H1 (cell line): ENCODE data around the gene SNRPA1. TPM values are rescaled to one million over a fixed set of nuclear protein-coding genes. Genes with fewer than 3 reads are reported as not detected.
A peak's percentile ranks its signal among the peaks of the same experiment; 100 is the strongest.

Experiments
- CTCF ChIA-PET: fragments of 300-600 bp; sonication (Branson Sonifier 250); formaldehyde crosslinking; loops from one replicate; lab custom pipeline; 2021; ENCODE audit not compliant: partially characterized antibody; lab: Charles Lee
- POLR2A ChIA-PET: fragments of 300-600 bp; sonication (Branson Sonifier 250); formaldehyde crosslinking; loops from one replicate; lab custom pipeline; 2021; ENCODE audit warnings: inconsistent platforms; ENCODE audit not compliant: partially characterized antibody; lab: Charles Lee
- DNase-seq, 2 experiments: peaks; one replicate each; pipeline versions ENCODE4 v3.0.0 to v3.0.0-alpha.2; 2010 to 2022; ENCODE audit warnings: low spot score in 2 of 2, low read depth in 1 of 2, mixed read lengths in 1 of 2
- FAIRE-seq: peaks from 2 replicates; lab custom pipeline; 2011; peaks lifted over from hg19 to GRCh38; lab: Jason Lieb, UNC
- H2AFZ ChIP-seq: 2 replicates; pipeline ENCODE4 v1.8.1; 2012; ENCODE audit warnings: low read length, inconsistent platforms
- H2AK5ac ChIP-seq: 2 replicates; pipeline ENCODE4 v1.6.1; 2013; ENCODE audit warnings: low read depth, low read length
- H2BK120ac ChIP-seq: replicated peaks from 2 replicates; pipeline ENCODE3; 2013; ENCODE audit warnings: low read depth, low read length, inconsistent platforms
- H2BK12ac ChIP-seq: 2 replicates; pipeline ENCODE4 v1.6.1; 2013; ENCODE audit warnings: low read depth, low read length
- H2BK15ac ChIP-seq: 2 replicates; pipeline ENCODE4 v1.6.1; 2013; ENCODE audit warnings: low read length
- H2BK20ac ChIP-seq: 2 replicates; pipeline ENCODE4 v1.6.1; 2013; ENCODE audit warnings: low read length
- H2BK5ac ChIP-seq: 2 replicates; pipeline ENCODE4 v1.6.1; 2013; ENCODE audit warnings: low read depth, low read length
- H3K14ac ChIP-seq: 2 replicates; pipeline ENCODE4 v1.6.1; 2013; ENCODE audit warnings: inconsistent platforms; ENCODE audit not compliant: insufficient read length
- H3K18ac ChIP-seq: 2 replicates; pipeline ENCODE4 v1.6.1; 2013; ENCODE audit warnings: low read length; ENCODE audit errors: extremely low read depth
- H3K23ac ChIP-seq: 2 replicates; pipeline ENCODE4 v1.6.1; 2013; ENCODE audit warnings: inconsistent platforms; ENCODE audit not compliant: insufficient read length
- H3K23me2 ChIP-seq: 2 replicates; pipeline ENCODE4 v1.6.1; 2013; ENCODE audit warnings: low read depth, low read length
- H3K27ac ChIP-seq: 2 replicates; pipeline ENCODE4 v1.6.1; 2011; ENCODE audit warnings: low read depth, low read length, inconsistent platforms
- H3K27me3 ChIP-seq, 4 experiments: replicated peaks in 1 of 4; 1 replicate in 1 of 4; 2 replicates in 3 of 4; pipeline versions ENCODE4 v1.6.1 to v1.8.1; 2011 to 2013; ENCODE audit warnings: low read length in 3 of 4, mild to moderate bottlenecking in 3 of 4, inconsistent platforms in 2 of 4, mixed read lengths in 2 of 4, moderate library complexity in 1 of 4; ENCODE audit not compliant: control insufficient read depth in 3 of 4, insufficient read depth in 3 of 4; ENCODE audit errors: extremely low read depth in 1 of 4
- H3K36me3 ChIP-seq, 4 experiments: 2 replicates each; pipeline versions ENCODE4 v1.6.1 to v1.8.1; 2011 to 2013; ENCODE audit warnings: mild to moderate bottlenecking in 4 of 4, low read length in 3 of 4, moderate library complexity in 2 of 4, control low read depth in 1 of 4, inconsistent platforms in 1 of 4; ENCODE audit not compliant: insufficient read depth in 4 of 4, control insufficient read depth in 2 of 4
- H3K4ac ChIP-seq: replicated peaks from 2 replicates; pipeline ENCODE3; 2013; ENCODE audit warnings: low read length, low read depth, mixed read lengths, inconsistent platforms; ENCODE audit not compliant: insufficient read length
- H3K4me1 ChIP-seq, 4 experiments: replicated peaks in 1 of 4; 1 replicate in 1 of 4; 2 replicates in 3 of 4; pipeline versions ENCODE4 v1.6.1 to v1.8.1; 2011 to 2013; ENCODE audit warnings: low read length in 3 of 4, inconsistent platforms in 2 of 4, mixed read lengths in 1 of 4; ENCODE audit not compliant: insufficient read depth in 4 of 4, control insufficient read depth in 3 of 4
- H3K4me2 ChIP-seq, 2 experiments: 2 replicates each; pipeline versions ENCODE4 v1.6.1 to v1.8.1; 2011 to 2013; ENCODE audit warnings: low read depth in 2 of 2, low read length in 2 of 2, control low read depth in 1 of 2, inconsistent platforms in 1 of 2, mild to moderate bottlenecking in 1 of 2; ENCODE audit not compliant: insufficient read depth in 1 of 2
- H3K4me3 ChIP-seq, 4 experiments: fragments of 200-600, 300-600 bp in 1 of 4; sonication (generic), shearing (Covaris generic), sonication (Bioruptor Twin) in 1 of 4; 2 replicates each; pipeline versions ENCODE4 v1.5.1 to v1.8.1; 2011 to 2016; ENCODE audit warnings: low read length in 4 of 4, low read depth in 3 of 4, control low read depth in 2 of 4, inconsistent platforms in 2 of 4, mild to moderate bottlenecking in 2 of 4, mixed read lengths in 1 of 4, moderate library complexity in 1 of 4; ENCODE audit not compliant: insufficient read depth in 2 of 4; ENCODE audit errors: extremely low read depth in 1 of 4
- H3K56ac ChIP-seq: replicated peaks from 2 replicates; pipeline ENCODE3; 2013; ENCODE audit warnings: low read depth, mild to moderate bottlenecking, mixed read lengths, low read length, inconsistent platforms; ENCODE audit not compliant: insufficient read length
- H3K79me1 ChIP-seq: 2 replicates; pipeline ENCODE4 v1.6.1; 2013; ENCODE audit warnings: low read depth, low read length, control low read depth
- H3K79me2 ChIP-seq, 2 experiments: 2 replicates each; pipeline versions ENCODE4 v1.6.1 to v1.8.1; 2012 to 2013; ENCODE audit warnings: low read length in 2 of 2, mild to moderate bottlenecking in 2 of 2, inconsistent platforms in 1 of 2; ENCODE audit not compliant: insufficient read depth in 2 of 2, control insufficient read depth in 1 of 2
- H3K9ac ChIP-seq, 4 experiments: replicated peaks in 1 of 4; 1 replicate in 1 of 4; 2 replicates in 3 of 4; pipeline versions ENCODE4 v1.6.1 to v1.8.1; 2011 to 2013; ENCODE audit warnings: low read depth in 3 of 4, low read length in 3 of 4, control low read depth in 2 of 4, mild to moderate bottlenecking in 2 of 4, moderate library complexity in 2 of 4, inconsistent platforms in 1 of 4; ENCODE audit errors: extremely low read depth in 1 of 4
- H3K9me3 ChIP-seq, 2 experiments: 2 replicates each; pipeline versions ENCODE4 v1.6.1 to v1.8.1; 2012 to 2013; ENCODE audit warnings: mild to moderate bottlenecking in 2 of 2, moderate library complexity in 2 of 2, control low read depth in 1 of 2, inconsistent platforms in 1 of 2, low read depth in 1 of 2, low read length in 1 of 2, mixed read lengths in 1 of 2; ENCODE audit not compliant: insufficient read depth in 2 of 2
- H4K20me1 ChIP-seq, 2 experiments: replicated peaks in 1 of 2; 2 replicates each; pipeline versions ENCODE3 to v1.8.1; 2011 to 2013; ENCODE audit warnings: inconsistent platforms in 2 of 2, low read length in 2 of 2, mild to moderate bottlenecking in 1 of 2; ENCODE audit not compliant: insufficient read depth in 2 of 2, control insufficient read depth in 1 of 2
- H4K5ac ChIP-seq: 2 replicates; pipeline ENCODE4 v1.6.1; 2013; ENCODE audit warnings: low read length, low read depth, mixed read lengths, inconsistent platforms; ENCODE audit not compliant: insufficient read length
- H4K8ac ChIP-seq: 2 replicates; pipeline ENCODE4 v1.8.0; 2013; ENCODE audit warnings: mild to moderate bottlenecking, moderate library complexity, low read length, inconsistent platforms; ENCODE audit not compliant: insufficient read depth; ENCODE audit errors: extremely low read depth
- H4K91ac ChIP-seq: replicated peaks from 2 replicates; pipeline ENCODE3; 2013; ENCODE audit warnings: low read length, mixed read lengths, inconsistent platforms; ENCODE audit not compliant: insufficient read length
- GABPA ChIP-seq: IDR thresholded peaks from 2 replicates; pipeline ENCODE4 v1.6.1; 2011; ENCODE audit warnings: mild to moderate bottlenecking, low read length, moderate library complexity, borderline replicate concordance; ENCODE audit not compliant: insufficient read depth
- POLR2AphosphoS5 ChIP-seq: IDR thresholded peaks from 2 replicates; pipeline ENCODE4 v1.6.1; 2011; ENCODE audit warnings: low read depth, low read length
- RBBP5 ChIP-seq: IDR thresholded peaks from 2 replicates; pipeline ENCODE4 v1.7.1; 2012; ENCODE audit warnings: low read depth, mild to moderate bottlenecking, inconsistent platforms, low read length, moderate library complexity, borderline replicate concordance
- SAP30 ChIP-seq: fragments of 300-600 bp; sonication (generic); IDR thresholded peaks from 2 replicates; pipeline ENCODE4 v1.7.1; 2012; ENCODE audit warnings: low read length, moderate library complexity, mild to moderate bottlenecking, inconsistent platforms; ENCODE audit not compliant: insufficient read depth, insufficient replicate concordance
- SP4 ChIP-seq: IDR thresholded peaks from 2 replicates; pipeline ENCODE4 v1.6.1; 2012; ENCODE audit warnings: low read length, inconsistent platforms
- WGBS, 2 experiments: shearing (Covaris generic) in 1 of 2; methylation state at CpG; one replicate each; pipeline versions ENCODE4 v1.1.6 to v1.1.7; 2013 to 2015; ENCODE audit warnings: low lambda C conversion rate in 2 of 2, mixed read lengths in 2 of 2, inconsistent platforms in 1 of 2, low coverage in 1 of 2, missing lambda C conversion rate in 1 of 2; ENCODE audit not compliant: insufficient replicate concordance in 2 of 2, insufficient coverage in 1 of 2, insufficient read length in 1 of 2; ENCODE audit errors: extremely low coverage in 1 of 2, missing lambda C conversion rate in 1 of 2; 5-methylcytosine and 5-hydroxymethylcytosine counted together
- polyA plus RNA-seq, 7 experiments: library from polyadenylated mRNA; depleted of rRNA in 3 of 7; stranded (reverse) in 5 of 7; unstranded in 2 of 7; fragments of >200 nt in 5 of 7; fragments of 200-250 nt in 2 of 7; gene quantifications; 1 replicate in 5 of 7; 2 replicates in 1 of 7; 4 replicates in 1 of 7; pipeline versions ENCODE4 v1.2.1 to v1.2.3, GENCODE V29; 2011 to 2013; ENCODE audit warnings: missing spikeins in 2 of 7, mixed read lengths in 2 of 7
- total RNA-seq: library from RNA; stranded (reverse); fragmentation: NEBNext Ultra II Directional; extraction: Animal tissue kit (Norgen Biotek cat#: 25700); gene quantifications from 2 replicates; pipeline ENCODE4 v1.2.1, GENCODE V29; 2021
- TF ChIP-seq, protein P1 (sequence below): IDR thresholded peaks from 2 replicates; pipeline ENCODE4 v1.6.1; 2011; ENCODE audit warnings: low read length, improper control_type of control experiment
- TF ChIP-seq, protein P2 (sequence below): IDR thresholded peaks from 2 replicates; pipeline ENCODE4 v1.6.1; 2011; ENCODE audit warnings: low read depth, mild to moderate bottlenecking, low read length; ENCODE audit not compliant: insufficient read depth
- TF ChIP-seq, protein P3 (sequence below): IDR thresholded peaks from 2 replicates; pipeline ENCODE4 v1.6.1; 2012; ENCODE audit warnings: low read length, inconsistent platforms

SNRPA1 gene
- total and polyA plus RNA-seq, 2 of the 8 experiments (the other 6 are each of a cell fraction or from before 2014, with no cell fraction given) = 140 to 221 TPM

DNA sequence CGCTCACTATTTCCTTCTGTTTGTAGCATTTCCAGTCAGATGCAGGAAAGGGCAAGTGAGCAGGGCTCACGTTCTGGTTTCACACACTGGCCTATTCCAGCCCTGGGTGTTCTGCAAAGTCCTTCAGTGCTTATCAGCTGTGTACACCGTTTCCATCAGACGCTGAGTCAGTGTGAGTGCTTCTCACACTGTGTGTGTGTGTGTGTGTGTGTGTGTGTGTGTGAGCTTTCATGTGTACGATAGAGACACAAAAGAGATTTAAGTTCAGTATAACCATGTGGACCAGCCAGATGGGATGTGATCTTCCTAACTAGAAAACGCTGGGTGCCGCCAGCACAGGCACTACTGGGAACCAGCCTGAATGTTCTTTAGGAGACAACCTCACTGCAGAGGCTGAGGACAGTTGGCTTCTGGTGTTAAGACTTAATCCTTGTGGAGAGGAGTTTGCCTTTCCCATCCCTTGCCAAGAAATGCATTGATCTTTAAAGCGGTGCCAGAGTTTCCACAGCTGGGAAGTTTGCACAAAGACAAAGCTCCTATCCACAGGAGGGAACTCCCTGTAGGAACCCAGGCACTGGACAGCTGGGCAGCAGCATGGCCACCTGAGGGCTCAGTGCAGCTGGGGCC lies 39.3 kb downstream of the SNRPA1 start:
- H4K20me1 ChIP-seq = no peaks in the 10 kb centered on the region
- POLR2A ChIA-PET = interaction anchor here (0.6 to 2.8 kb wide), 6 partner anchors 9 to 246 kb away, joined by 3 to 9 read pairs (median 3); no protein-coding TSS in a partner anchor
- H3K79me2 ChIP-seq = peaks cover under 1 to 7% of the 10 kb centered on the region in 2 experiments
- CTCF ChIA-PET = interaction anchor here (0.6 to 9.9 kb wide), 34 partner anchors 11 to 403 kb away, joined by 3 to 216 read pairs (median 4); partner anchors contain the start of gene LRRK1
- H3K23ac ChIP-seq = no peak overlapping the region
- H3K4me3 ChIP-seq = no peak overlapping the region
- 88% methylated on average over 8 of the region's 8 CpGs; no CpG with 5 or more reads in 1 of the 2 experiments for WGBS, 2 experiments
- H3K9ac ChIP-seq = no peak overlapping the region
- H4K91ac ChIP-seq = peak overlapping the region; percentile 2
- no peak overlapping the region for H3K14ac ChIP-seq
- no peak overlapping the region for H2AFZ ChIP-seq
- DNase-seq (no peak), FAIRE-seq (no peak)
- peak overlapping the region; percentile 22; the same call in 1 of the 2 replicates for H3K18ac ChIP-seq
- no peak overlapping the region for H2BK5ac ChIP-seq
- no peaks in the 10 kb centered on the region for H3K79me1 ChIP-seq
- peak overlapping the region; percentile 28; the same call in 1 of the 2 replicates for H2BK12ac ChIP-seq
- no peaks in the 10 kb centered on the region for H3K36me3 ChIP-seq
- H3K4ac ChIP-seq = no peak overlapping the region
- H3K56ac ChIP-seq = no peak overlapping the region
- H3K9me3 ChIP-seq = no peaks in the 10 kb centered on the region
- H2BK120ac ChIP-seq = no peak overlapping the region
- H3K4me1 ChIP-seq = peaks cover 2 to 13% (median 9%) of the 10 kb centered on the region in 4 experiments; a peak in 6 of 7 replicates
- H4K8ac ChIP-seq = no peak overlapping the region
- peak overlapping the region; percentile 35; the same call in 1 of the 2 replicates for H2BK20ac ChIP-seq
- no peak overlapping the region for H3K27ac ChIP-seq
- H3K4me2 ChIP-seq = no peak overlapping the region
- H2AK5ac ChIP-seq = peak overlapping the region; percentile 26; the same call in 1 of the 2 replicates
- peaks cover 6% of the 10 kb centered on the region for H3K23me2 ChIP-seq
- peaks cover 0 to 3% (median 0%) of the 10 kb centered on the region in 4 experiments; a peak in 3 of 7 replicates for H3K27me3 ChIP-seq
- peak overlapping the region; percentile 83 for H2BK15ac ChIP-seq
- no peak overlapping the region for H4K5ac ChIP-seq
- TF ChIP-seq, protein P1, sequence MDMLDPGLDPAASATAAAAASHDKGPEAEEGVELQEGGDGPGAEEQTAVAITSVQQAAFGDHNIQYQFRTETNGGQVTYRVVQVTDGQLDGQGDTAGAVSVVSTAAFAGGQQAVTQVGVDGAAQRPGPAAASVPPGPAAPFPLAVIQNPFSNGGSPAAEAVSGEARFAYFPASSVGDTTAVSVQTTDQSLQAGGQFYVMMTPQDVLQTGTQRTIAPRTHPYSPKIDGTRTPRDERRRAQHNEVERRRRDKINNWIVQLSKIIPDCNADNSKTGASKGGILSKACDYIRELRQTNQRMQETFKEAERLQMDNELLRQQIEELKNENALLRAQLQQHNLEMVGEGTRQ = no peak
- TF ChIP-seq RBBP5 (no peak), POLR2AphosphoS5 (no peak), GABPA (no peak), SP4 (no peak), SAP30 (no peak)
- TF ChIP-seq, protein P2, sequence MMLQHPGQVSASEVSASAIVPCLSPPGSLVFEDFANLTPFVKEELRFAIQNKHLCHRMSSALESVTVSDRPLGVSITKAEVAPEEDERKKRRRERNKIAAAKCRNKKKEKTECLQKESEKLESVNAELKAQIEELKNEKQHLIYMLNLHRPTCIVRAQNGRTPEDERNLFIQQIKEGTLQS = no peak
- TF ChIP-seq, protein P3, sequence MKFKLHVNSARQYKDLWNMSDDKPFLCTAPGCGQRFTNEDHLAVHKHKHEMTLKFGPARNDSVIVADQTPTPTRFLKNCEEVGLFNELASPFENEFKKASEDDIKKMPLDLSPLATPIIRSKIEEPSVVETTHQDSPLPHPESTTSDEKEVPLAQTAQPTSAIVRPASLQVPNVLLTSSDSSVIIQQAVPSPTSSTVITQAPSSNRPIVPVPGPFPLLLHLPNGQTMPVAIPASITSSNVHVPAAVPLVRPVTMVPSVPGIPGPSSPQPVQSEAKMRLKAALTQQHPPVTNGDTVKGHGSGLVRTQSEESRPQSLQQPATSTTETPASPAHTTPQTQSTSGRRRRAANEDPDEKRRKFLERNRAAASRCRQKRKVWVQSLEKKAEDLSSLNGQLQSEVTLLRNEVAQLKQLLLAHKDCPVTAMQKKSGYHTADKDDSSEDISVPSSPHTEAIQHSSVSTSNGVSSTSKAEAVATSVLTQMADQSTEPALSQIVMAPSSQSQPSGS = no peak
